Iris pigment epithelial cell (primary cell): ENCODE measurements around the gene ZRANB3.
"Not testable (repeated sequence)": the region's sequence is repeated elsewhere in the genome, so short reads cannot be mapped to it uniquely, and the experiment has no call there.

Source experiments
- DNase-seq: peaks from one replicate; pipeline ENCODE4 v3.0.0-alpha.2; 2011; ENCODE audit warnings: low read depth

Gene ZRANB3

DNA sequence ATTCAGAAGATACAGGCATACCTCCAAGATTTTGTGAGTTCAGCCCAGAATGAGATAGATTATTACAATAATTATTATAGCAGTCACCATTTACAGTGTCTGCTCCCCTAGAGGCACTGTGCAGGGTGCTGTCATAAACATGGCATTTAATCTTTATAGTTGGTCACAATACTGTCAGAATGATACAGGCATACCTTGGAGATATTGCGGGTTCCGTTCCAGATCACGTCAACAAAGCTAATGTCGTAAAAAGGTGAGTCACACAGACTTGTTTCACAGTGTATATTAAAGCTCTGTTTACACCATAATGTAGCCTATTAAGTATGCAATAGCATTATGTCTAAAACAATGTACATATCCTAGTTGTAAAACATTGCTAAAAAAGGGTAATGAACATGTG lies 45.6 kb downstream of the ZRANB3 start:
- DNase-seq, result peak; percentile 2

GRCh38 chr2:135475128-135475527 lies 55.9 kb downstream of the ZRANB3 start:
- DNase-seq, result no peak

DNA sequence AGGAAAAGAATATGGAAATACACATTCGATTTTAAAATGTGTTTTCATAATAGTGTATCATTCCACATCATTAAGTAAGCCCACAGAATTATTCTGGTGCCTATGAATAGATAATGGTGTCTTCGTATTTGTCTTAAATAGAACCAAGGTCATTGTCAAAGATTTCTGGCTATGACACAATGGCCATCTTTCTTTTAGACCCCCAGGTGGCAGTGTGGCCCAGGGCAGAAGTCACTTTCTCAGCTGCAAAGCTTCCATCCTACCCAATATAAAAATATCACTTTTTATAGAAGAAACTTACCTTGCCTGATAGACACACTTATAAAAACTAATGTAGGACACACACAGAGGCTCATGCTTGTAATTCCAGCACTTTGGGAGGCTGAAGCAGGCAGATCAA lies 57.5 kb downstream of the ZRANB3 start:
- peak; percentile 41 for DNase-seq

GRCh38 chr2:135471106-135471505 lies 59.9 kb downstream of the ZRANB3 start:
- peak; percentile 3 for DNase-seq

- no peak for DNase-seq
These were observed 73.7 kb downstream of the ZRANB3 start for GRCh38 chr2:135457279-135457678.

DNA sequence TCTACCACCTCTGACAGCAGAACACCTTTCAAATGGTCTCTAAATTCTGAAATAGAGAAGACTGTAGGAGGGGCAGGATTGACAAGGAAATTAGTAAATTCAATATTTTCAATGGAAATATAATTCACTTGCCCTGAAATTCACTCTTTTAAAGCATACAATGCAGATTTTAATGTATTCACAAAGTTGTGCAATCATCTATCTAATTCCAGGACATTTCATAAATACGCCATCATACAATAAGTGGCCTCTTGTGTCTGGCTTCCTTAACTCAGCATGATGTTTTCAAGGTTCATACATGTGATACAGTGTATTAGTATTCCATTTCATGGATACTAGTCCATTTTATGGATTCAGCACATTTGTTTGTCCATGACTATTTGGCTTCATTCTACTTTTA lies 74.2 kb downstream of the ZRANB3 start:
- DNase-seq, result no peak

DNA sequence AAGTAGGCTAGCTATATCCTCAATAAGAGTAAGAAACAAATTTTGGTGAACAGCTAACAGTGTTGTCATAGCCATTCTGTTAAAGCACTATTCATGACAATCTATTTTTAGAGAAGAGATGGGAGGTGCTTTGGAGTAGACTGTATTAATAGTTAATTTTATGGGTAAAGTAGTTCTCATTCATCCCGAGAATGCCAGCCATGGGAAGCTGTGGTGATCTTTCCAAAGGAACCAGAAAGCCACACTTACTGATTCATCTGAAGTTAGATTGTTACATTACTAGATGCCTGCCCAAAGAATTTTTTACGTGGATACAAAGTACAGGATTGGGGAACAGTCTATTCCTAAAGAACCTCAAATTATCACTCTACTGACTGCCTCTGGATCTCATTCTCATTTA lies 74.6 kb downstream of the ZRANB3 start:
- DNase-seq, result no peak

DNA sequence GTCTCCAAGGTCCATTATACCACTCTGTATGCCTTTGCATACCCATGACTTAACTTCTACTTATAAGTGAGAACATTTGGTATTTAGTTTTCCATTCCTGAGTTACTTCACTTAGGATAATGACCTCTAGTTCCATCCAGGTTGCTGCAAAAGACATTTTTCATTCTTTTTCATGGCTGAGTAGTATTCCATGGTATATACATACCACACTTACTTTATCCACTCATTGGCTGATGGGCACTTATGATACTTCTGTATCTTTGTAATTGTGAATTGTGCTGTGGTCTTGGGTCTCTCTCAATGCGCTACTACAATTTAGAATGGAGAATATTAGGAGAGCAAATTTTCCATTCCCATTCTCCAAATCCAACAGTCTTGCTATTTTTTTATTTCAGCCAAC lies 76.4 kb downstream of the ZRANB3 start:
- no peak for DNase-seq

GRCh38 chr2:135453027-135453426 lies 78.0 kb downstream of the ZRANB3 start:
- not testable (repeated sequence) for DNase-seq

DNA sequence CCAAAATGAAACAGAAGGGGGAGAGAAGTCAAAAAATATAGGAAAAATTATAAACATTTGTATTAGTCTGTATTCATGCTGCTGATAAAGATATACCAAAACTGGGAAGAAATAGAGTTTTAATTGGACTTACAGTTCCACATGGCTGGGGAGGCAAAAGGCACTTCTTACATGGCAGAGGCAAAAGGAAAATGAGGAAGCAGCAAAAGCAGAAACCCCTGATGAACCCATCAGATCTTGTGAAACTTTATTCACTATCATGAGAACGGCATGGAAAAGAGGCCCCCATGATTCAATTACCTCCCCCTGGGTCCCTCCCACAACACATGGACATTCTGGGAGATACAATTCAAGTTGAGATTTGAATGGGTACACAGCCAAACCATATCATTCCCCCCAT lies 79.1 kb downstream of the ZRANB3 start:
- DNase-seq, result no peak

GRCh38 chr2:135443013-135443412 lies 88.0 kb downstream of the ZRANB3 start:
- DNase-seq, result not testable (repeated sequence)

- DNase-seq, result not testable (repeated sequence)
These were observed 95.9 kb downstream of the ZRANB3 start for GRCh38 chr2:135435155-135435554.

DNA sequence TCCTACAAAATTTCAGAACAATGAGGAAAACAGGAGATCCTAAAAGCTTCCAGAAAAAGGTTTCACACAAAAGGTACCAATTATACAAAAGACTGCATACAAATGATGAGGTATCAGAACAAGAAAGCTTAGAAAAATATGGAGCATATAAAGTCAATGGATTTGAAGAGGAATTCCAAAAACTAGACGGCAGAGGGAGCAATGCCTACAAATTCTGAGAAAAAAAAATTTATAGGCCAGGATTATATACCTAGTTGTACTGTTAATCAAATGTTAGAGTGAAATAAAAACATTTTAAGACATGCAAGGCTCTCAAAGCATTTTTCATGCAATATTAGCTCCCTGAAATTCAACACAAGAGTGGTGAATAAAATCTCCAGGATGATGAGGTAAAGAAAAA lies 106.2 kb downstream of the ZRANB3 start:
- DNase-seq, result peak; percentile 3

GRCh38 chr2:135422898-135423297 lies 108.1 kb downstream of the ZRANB3 start:
- DNase-seq, result no peak

DNA sequence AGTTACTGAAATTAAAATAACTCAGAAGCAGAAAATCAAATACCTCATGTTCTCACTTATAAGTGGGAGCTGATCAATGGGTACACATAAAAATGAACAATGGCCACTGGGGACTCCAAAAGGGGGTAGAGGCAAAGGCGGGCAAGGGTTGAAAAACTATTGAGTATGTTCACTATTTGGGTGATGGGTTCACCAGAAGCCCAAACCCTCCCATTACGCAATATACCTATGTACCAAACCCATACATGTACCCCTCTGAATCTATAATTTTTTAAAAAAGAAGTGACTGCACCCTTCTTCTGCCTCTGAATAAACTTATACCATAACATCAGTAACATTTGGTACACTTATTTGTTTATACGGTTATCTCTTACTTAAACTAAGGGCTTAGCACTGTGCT lies 119.4 kb downstream of the ZRANB3 start:
- no peak for DNase-seq

- DNase-seq, result no peak
These were observed 121.6 kb downstream of the ZRANB3 start for GRCh38 chr2:135409436-135409835.

DNA sequence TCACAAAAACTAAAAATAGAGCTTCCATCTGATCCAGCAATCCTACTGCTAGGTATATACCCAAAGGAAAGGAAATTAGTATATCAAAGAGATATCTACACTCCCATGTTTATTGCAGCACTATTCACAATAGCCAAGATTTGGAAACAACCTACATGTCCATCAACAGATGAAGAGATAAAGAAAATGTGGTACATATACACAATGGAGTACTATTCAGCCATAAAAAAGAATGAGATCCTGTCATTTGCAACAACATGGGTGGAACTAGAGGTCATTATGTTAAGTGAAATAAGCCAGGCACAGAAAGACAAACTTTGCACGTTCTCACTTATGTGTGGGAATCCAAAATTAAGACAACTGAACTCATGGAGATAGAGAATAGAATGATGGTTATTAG lies 134.8 kb downstream of the ZRANB3 start:
- not testable (repeated sequence) for DNase-seq

- peak; percentile 2 for DNase-seq
These were observed 144.0 kb downstream of the ZRANB3 start for GRCh38 chr2:135386993-135387392.

DNA sequence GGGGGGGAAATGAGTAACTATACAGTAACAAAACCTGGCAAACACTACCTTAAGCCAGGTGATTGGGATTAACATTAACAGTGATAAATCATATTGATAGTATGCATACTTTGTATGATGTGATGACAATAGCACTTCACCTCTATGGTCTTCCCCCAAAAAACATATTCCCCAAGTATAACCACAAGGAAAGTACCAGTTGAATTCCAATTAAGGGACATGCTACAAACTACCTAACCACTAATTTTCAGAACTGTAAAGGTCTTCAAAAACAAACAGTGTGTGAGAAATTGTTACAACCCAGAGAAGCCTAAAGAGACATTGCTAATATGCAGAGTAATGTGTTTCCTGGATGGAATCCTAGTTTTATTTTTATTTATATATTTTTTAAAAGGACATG lies 152.4 kb downstream of the ZRANB3 start:
- DNase-seq, result no peak

GRCh38 chr2:135373702-135374101 lies 157.3 kb downstream of the ZRANB3 start:
- no peak for DNase-seq

- no peak for DNase-seq
These were observed 181.1 kb downstream of the ZRANB3 start for GRCh38 chr2:135349941-135350340.

GRCh38 chr2:135348096-135348704 lies 182.8 kb downstream of the ZRANB3 start:
- DNase-seq, result not testable (repeated sequence)

DNA sequence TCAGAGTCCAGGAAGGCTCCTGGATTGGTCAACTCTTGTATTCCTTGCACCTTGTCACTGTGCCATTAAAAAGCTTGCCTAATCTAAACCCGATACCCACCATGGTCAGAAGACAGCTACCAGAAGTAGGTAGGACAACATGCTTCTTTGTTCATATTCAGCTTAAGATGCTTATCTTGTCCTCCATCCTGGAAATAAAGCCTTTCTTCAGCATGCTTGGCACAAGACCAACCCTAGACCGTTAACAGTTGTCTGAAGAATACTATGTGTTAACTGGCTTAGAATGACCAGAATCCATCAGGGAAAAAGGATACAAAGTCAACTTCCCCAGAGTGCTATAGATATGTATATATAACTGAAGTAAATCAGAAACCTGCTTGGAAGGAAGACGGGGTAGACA lies 193.9 kb downstream of the ZRANB3 start:
- DNase-seq, result peak; percentile 7

DNA sequence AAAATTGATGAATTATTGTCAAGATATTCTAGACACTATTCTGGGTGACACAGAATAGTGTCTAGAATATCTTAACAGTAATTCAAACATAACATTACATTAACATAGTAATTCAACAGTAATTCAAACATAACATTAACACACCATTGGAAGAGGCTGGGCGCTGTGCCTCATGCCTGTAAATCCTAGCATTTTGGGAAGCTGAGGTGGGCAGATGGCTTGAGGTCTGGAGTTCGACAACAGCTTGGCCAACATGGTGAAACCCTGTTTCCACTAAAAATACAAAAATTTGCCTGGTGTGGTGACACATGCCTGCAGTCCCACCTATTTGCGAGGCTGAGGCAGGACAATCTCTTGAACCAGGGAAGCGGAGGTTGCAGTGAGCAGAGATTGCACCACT lies 195.8 kb downstream of the ZRANB3 start:
- DNase-seq, result no peak

DNA sequence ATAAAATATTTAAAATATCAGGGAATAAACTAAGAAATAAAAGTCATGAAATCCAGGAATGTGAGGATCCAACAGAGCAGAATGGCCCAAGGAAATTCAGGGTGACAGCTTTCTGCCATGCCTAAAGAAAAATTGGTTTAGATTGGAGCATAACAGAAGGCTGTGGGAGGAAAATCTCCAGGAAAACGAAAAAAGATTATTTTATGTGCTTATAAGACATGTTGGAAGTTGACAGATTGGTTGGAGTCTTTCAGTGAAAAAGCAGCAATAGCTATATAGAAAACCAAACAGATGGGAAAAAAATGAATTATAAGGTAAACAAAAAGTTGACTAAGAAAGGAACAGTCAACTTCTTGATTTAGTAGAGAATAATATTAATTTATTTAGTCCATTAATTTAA lies 203.9 kb downstream of the ZRANB3 start:
- DNase-seq, result no peak
